ENCODE measurements around the gene ADAMTS3.

ADAMTS3 gene

GRCh38 chr4:72410158-72410557 lies 158.9 kb downstream of the ADAMTS3 start:
- DNase-seq (ENCODE audit: low read depth), result no peak

DNA sequence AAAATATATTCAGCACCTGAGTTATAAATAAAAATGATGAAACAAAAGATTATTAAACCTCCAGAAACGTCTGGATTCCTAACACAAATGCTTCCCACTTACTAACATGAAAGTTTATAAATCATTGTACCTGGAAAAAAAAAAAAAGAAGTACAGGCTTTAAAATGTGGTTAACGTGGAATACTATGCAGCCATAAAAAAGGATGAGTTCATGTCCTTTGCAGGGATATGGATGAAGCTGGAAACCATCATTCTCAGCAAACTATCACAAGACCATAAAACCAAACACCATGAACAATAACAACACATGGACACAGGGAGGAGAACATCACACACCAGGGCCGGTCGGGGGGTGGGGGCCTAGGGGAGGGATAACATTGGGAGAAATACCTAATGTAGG lies 160.5 kb downstream of the ADAMTS3 start:
- DNase-seq (ENCODE audit: low read depth), result no peak

DNA sequence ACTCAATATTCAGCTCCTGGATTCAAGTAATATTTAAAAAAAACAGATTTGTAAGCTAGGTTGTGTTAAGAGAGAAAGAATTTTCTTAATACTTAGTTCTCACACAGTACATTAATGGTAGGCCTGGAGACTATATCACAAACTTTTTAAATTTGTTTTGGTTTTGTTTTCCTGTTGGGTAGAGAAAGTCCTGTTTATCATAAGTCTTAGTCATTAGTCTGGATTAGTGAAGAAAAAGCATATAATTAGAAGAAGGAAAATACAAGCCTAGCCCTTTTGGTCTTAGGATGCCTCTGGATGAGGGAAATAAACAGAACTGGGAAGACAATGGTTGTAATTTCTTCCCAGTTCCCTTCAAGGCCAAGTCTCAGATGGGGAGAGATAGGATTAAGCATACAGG lies 163.6 kb downstream of the ADAMTS3 start:
- no peak for DNase-seq (ENCODE audit: low read depth)

DNA sequence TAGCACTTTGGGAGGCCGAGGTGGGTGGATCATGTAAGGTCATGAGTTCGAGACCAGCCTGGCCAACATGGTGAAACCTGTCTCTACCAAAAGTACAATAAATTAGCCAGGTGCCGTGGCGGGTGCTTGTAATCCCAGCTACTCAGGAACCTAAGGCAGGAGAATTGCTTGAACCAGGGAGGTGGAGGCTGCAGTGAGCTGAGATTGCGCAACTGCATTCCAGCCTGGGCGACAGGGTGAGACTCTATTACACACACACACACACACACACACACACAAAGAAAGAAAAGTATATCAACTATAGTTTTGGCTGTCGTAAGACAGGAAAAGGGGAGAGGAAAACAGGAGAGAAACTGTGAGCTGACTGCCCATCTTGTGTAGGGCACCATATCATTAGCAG lies 171.7 kb downstream of the ADAMTS3 start:
- DNase-seq (ENCODE audit: low read depth), result no peak

- DNase-seq (ENCODE audit: low read depth), result no peak
These were observed 174.9 kb downstream of the ADAMTS3 start for GRCh38 chr4:72394012-72394663.

DNA sequence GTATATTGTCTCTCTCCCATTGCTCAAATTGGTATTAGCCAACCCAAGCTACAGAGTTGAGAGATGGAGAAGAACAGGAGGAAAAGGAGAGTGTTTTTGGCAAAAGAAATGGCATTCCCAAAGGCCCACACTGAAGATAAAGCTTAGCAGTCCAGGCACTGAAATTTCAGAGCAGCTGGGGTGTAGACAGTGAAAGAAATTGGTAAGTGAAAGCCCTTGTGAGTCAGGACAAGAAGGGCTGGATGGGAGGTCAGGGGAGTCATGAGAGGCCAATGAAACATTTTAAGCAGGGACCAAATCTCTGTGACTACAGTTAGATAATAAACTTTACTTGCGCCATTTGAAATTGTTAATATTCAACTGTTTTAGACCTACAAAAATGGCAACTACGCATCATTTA lies 177.7 kb downstream of the ADAMTS3 start:
- no peak for DNase-seq (ENCODE audit: low read depth)

- DNase-seq (ENCODE audit: low read depth), result no peak
These were observed 178.6 kb downstream of the ADAMTS3 start for GRCh38 chr4:72390409-72390808.

DNA sequence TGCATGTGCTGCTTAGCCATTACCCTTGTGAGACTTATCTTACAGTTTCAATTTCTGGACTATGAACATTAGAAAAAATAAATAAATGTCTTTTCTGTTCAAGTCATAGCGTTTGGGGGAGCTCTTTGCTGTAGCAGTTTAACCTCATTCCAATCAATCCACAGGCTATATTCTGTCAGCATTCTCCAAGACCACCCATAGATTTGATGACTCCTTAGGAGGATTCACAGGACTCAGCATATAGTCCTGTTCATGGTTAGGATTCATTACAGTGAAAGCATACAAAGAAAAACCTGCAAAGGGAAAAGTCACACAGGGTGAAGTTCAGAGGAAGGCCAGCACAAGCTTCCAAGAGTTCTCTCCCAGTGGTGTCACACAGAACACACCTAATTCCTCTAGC lies 180.5 kb downstream of the ADAMTS3 start:
- DNase-seq (ENCODE audit: low read depth), result no peak

GRCh38 chr4:72387959-72388358 lies 181.1 kb downstream of the ADAMTS3 start:
- DNase-seq (ENCODE audit: low read depth), result no peak

DNA sequence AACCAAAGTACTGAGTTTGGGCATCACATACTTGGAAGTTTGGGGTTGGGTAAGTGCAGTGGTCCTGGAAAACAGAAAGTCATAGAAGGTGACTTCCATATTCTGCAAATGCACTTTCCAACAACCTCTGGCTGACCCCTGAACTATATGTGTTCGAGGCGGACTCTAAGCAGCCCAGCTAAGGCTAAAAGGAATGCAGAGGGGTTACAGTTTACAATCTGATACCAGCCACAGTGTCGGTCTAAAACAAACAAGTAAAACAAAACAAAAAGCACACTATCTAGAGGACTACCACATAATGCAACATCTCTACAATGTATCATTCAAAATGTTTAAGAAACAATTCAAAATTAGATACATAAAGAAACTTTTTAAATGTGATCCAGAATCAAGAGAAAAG lies 185.6 kb downstream of the ADAMTS3 start:
- no peak for DNase-seq (ENCODE audit: low read depth)

DNA sequence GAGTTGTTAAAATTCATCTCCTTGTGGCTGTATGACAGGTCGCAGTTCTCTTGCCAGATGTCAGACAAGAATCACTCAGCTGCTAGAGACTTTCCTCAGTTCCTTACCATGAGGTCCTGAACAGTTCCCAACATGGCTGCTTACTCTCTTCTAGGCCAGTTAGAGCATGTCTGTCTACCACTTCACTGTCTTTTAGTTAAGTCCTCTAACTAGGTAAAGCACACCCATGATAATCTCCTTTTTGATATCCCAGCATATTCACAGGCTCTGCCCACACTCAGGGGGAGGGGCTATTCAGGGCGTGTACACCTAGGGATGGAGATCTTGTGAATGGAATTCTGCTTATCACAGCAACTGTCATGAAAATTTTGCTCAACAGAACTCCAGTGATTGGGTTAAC lies 190.1 kb downstream of the ADAMTS3 start:
- DNase-seq (ENCODE audit: low read depth), result no peak

DNA sequence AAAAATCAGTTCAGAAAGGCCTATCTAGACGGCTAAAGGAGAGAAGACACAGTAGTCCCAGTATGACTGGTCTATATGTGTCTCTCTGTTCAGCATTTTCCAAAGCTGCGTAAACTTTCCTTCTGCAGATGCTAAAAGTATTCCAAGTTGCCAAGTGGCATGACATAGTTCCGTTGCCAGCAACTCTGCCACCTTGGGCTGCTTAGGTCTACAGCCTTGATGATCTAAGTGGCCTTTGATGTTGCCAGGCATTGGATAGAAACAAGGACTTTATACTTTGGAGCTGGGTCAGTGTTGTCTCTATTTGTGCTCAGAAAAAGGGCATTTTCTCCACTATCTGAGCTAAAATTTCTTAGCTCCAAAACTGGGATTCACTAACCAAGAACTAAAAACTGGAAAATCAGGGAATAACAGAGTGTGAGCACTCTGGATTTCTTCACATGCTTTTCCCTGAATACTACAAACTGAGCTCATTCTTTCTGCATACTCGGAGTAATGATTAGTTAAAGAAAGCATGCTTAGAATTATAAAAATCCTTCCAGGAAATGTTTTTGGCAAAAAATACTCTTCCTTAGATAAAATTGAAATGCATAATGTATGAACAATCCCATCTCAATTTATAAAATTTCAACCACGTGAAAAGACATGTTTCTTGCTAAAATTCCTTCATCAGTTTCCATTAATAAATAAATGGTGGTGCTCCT lies 191.4 kb downstream of the ADAMTS3 start:
- DNase-seq (ENCODE audit: low read depth), result no peak

DNA sequence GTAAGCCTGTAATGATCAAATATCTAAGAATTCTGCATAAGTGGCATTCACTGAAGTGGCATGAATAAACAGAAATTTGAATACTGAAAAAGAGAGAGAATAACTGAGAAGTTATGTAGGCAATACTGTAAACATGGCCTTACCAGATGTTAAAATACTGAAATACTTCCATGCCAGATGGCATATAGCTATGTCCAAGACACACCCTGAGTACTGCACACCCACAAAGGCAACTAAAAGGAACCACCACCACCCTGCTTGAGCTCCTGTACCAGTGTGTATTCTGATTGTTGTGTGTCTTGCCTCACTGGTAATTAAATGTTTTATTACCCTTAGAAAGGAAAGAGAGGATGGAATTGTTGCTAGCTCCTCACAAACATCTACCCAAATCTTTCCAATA lies 192.1 kb downstream of the ADAMTS3 start:
- DNase-seq (ENCODE audit: low read depth), result no peak

DNA sequence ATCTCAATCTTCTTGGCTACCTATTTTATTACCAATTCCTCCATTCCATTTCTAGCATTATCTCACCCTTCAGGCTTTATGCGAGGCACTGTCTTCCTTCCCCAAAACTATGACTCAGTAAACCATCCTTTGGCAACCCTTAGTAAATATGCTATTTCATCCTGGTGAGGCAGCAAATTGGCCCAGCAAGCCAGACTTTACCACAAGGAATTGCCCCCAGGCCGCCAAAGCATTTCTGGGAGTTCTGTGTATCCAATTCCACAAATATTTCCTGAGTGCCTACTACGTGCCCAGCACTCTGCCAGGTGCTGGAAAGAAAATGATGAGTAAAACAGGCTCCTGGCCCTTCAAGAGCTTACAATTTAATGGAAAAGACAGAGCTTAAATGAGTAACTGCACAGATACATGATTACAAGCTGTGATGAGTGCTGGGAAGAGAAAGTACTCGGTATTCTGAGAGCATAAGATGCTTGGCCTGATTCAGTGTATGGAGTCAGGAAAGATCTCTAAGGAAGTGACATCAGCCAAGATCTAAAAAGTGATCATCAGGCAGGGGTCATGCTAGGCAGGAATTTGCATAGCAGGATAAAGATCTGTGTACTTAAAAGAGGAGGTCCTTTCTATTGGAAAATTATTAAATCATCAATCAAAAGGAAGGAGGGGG lies 193.8 kb downstream of the ADAMTS3 start:
- no peak for DNase-seq (ENCODE audit: low read depth)

GRCh38 chr4:72374159-72374558 lies 194.9 kb downstream of the ADAMTS3 start:
- no peak for DNase-seq (ENCODE audit: low read depth)

- DNase-seq (ENCODE audit: low read depth), result no peak
These were observed 202.4 kb downstream of the ADAMTS3 start for GRCh38 chr4:72366601-72367000.

GRCh38 chr4:72365981-72366380 lies 203.0 kb downstream of the ADAMTS3 start:
- DNase-seq (ENCODE audit: low read depth), result no peak

DNA sequence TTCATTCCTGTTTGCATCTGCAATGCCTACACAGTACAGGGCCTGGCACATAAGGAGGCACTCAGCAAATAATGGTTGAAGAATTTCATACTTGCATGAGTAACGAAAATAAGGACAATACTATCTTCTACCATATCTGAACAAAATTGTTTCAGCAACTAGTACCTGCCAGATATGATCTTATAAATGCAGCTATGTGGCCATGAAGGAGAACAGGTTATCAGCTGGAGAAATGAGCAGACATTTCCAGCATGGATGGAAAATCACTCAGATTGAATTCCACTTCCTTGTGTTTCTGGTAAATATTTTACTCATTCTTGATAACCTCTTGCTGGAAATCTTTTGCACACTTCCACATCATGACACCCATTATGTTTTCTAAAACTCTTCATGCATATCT lies 204.0 kb downstream of the ADAMTS3 start:
- DNase-seq (ENCODE audit: low read depth), result no peak

DNA sequence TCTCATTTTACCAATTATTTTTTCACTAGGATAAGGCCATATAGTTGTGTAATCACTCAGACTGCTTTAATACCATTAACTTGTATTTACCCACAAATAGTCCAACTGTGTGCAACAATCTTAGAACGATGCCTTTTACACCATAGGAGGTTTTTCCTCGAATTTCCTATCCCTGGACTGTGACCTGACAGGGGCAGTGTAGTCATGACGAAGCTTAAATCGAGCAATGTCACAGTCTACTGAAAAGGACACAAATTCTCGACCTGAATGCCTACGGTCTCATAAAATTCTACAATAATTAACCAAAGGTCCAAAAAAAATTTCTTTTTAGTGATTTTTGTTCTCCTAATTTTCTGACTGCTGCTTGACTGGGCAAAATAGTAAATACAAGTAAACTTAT lies 208.9 kb downstream of the ADAMTS3 start:
- DNase-seq (ENCODE audit: low read depth), result no peak

DNA sequence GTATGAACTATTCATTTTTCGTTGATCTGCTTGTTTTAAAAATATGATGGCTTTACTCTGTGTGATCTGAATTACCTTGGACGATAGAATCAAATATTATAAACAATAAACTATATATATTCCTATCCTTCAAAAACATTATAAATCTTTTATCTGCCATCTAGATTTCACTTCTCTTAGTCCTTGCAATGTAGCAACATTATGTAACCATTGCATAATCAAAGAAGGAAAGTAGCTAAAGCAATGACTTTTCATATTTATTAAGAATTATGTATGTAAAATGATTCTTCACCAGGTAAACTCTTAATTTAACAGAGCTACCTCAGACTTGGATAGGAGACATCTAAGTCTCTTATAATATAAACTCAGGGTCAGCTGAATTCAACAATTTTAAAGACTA lies 210.5 kb downstream of the ADAMTS3 start:
- no peak for DNase-seq (ENCODE audit: low read depth)

- DNase-seq (ENCODE audit: low read depth), result no peak
These were observed 211.1 kb downstream of the ADAMTS3 start for GRCh38 chr4:72357908-72358307.

DNA sequence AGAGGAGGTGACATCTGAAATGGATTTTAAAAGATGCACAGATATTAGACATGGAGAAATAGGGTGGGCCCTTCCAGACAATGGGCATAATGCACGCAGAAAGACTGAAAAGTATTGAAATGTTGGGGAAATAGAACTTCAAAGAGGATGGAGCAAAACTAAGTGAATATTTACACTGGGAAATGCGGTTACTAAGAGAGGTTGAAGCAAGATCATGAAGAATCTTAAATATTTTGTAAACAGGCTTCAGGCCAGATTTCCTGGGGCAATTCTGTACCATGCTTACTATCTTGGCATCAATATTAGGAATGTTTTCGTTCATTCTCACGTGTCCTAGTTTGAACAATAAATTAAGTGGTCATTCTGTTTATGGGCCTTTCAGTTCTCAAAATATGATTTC lies 216.3 kb downstream of the ADAMTS3 start:
- DNase-seq (ENCODE audit: low read depth), result no peak

DNA sequence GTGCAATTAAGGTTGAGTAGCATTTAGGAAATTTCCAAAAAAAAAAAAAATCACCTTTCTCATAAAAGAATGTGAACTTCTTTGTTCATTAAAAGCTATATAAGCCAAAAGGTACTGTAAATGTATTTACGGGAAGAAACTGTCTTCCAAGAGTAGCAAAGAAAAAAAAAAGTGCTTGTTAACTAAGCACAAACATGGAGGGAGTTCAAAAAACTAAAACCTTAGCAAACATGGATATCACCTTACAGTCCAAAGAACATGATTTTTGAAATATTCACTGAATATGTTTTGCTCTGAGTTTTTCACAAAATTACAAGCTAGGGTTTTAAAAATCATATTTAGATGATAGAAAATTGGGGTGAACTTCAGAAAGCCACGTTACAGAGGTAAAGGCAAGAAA lies 217.5 kb downstream of the ADAMTS3 start:
- DNase-seq (ENCODE audit: low read depth), result no peak

- no peak for DNase-seq (ENCODE audit: low read depth)
These were observed 220.3 kb downstream of the ADAMTS3 start for GRCh38 chr4:72348701-72349100.
